CD14-positive monocyte (primary cell): ENCODE measurements around the gene ISG20. TPM values are rescaled to one million over a fixed set of nuclear protein-coding genes. Genes with fewer than 3 reads are reported as not detected.

ENCODE experiments used
- DNase-seq, 3 donors: peaks; one replicate each; pipeline ENCODE4 v3.0.0-alpha.2; 2011 to 2022
- H2AFZ ChIP-seq: 2 replicates; pipeline ENCODE4 v1.6.0; 2012; ENCODE audit warnings: mild to moderate bottlenecking, low read depth, low read length, inconsistent platforms; ENCODE audit not compliant: insufficient read depth, poor library complexity, severe bottlenecking
- H3K27ac ChIP-seq, 2 donors: 1 replicate in 1 of 2; 2 replicates in 1 of 2; pipeline ENCODE4 v1.5.1; 2012 to 2013; ENCODE audit warnings: low read length in 2 of 2, control low read depth in 1 of 2, inconsistent platforms in 1 of 2, low read depth in 1 of 2, mild to moderate bottlenecking in 1 of 2
- H3K27me3 ChIP-seq, 2 donors: one replicate each; pipeline versions ENCODE4 v1.6.0 to v1.6.1; 2011 to 2013; ENCODE audit warnings: low read length in 2 of 2; ENCODE audit not compliant: control insufficient read depth in 2 of 2, insufficient read depth in 2 of 2
- H3K36me3 ChIP-seq, 2 donors: replicated peaks in 1 of 2; 1 replicate in 1 of 2; 2 replicates in 1 of 2; pipeline versions ENCODE4 v1.5.1 to v1.6.1; 2012 to 2013; ENCODE audit warnings: low read length in 2 of 2, control low read depth in 1 of 2, inconsistent platforms in 1 of 2, mild to moderate bottlenecking in 1 of 2; ENCODE audit not compliant: insufficient read depth in 2 of 2, control insufficient read depth in 1 of 2
- H3K4me1 ChIP-seq, 2 donors: 1 replicate in 1 of 2; 2 replicates in 1 of 2; pipeline versions ENCODE4 v1.5.1 to v1.6.1; 2012 to 2013; ENCODE audit warnings: low read length in 2 of 2, control low read depth in 1 of 2, inconsistent platforms in 1 of 2, mild to moderate bottlenecking in 1 of 2, moderate library complexity in 1 of 2; ENCODE audit not compliant: insufficient read depth in 2 of 2, control insufficient read depth in 1 of 2
- H3K4me2 ChIP-seq: replicated peaks from 2 replicates; pipeline ENCODE3; 2012; ENCODE audit warnings: low read length, moderate library complexity, mild to moderate bottlenecking; ENCODE audit not compliant: poor library complexity, severe bottlenecking; ENCODE audit errors: extremely low read depth
- H3K4me3 ChIP-seq, 3 experiments: fragments of 200-600 bp in 1 of 3; sonication (generic) in 1 of 3; replicated peaks in 1 of 3; 1 replicate in 2 of 3; 2 replicates in 1 of 3; pipeline ENCODE4 v1.5.1; 2011 to 2013; ENCODE audit warnings: low read length in 3 of 3, mild to moderate bottlenecking in 3 of 3, control low read depth in 2 of 3, low read depth in 2 of 3, inconsistent platforms in 1 of 3, moderate library complexity in 1 of 3
- H3K79me2 ChIP-seq: 2 replicates; pipeline ENCODE4 v1.6.0; 2012; ENCODE audit warnings: mild to moderate bottlenecking, control low read depth, inconsistent platforms, low read length, moderate library complexity; ENCODE audit not compliant: insufficient read depth
- H3K9ac ChIP-seq: 2 replicates; pipeline ENCODE4 v1.6.0; 2017; ENCODE audit warnings: low read length, mild to moderate bottlenecking; ENCODE audit not compliant: insufficient read depth, poor library complexity, severe bottlenecking
- H3K9me3 ChIP-seq, 2 donors: replicated peaks in 1 of 2; 1 replicate in 1 of 2; 2 replicates in 1 of 2; pipeline versions ENCODE4 v1.5.1 to v1.6.1; 2012 to 2013; ENCODE audit warnings: low read length in 2 of 2, control low read depth in 1 of 2; ENCODE audit not compliant: control insufficient read depth in 1 of 2, insufficient read depth in 1 of 2
- H4K20me1 ChIP-seq: 2 replicates; pipeline ENCODE4 v1.6.0; 2012; ENCODE audit warnings: mild to moderate bottlenecking, low read length, control low read depth, moderate library complexity; ENCODE audit not compliant: insufficient read depth
- H3K27ac Mint-ChIP-seq, 7 donors: one replicate each; pipeline ENCODE4 v1.8.0; 2020; ENCODE audit warnings: mild to moderate bottlenecking in 7 of 7, mixed read lengths in 7 of 7, moderate library complexity in 6 of 7, inconsistent platforms in 2 of 7
- H3K27me3 Mint-ChIP-seq, 3 donors: one replicate each; pipeline ENCODE4 v1.8.0; 2021 to 2022; ENCODE audit warnings: low read depth in 3 of 3, mild to moderate bottlenecking in 3 of 3, mixed read lengths in 3 of 3, moderate library complexity in 3 of 3, inconsistent platforms in 1 of 3
- H3K36me3 Mint-ChIP-seq, 2 donors: one replicate each; pipeline ENCODE4 v1.8.0; 2020; ENCODE audit warnings: mixed read lengths in 2 of 2, inconsistent platforms in 1 of 2, mild to moderate bottlenecking in 1 of 2
- H3K4me1 Mint-ChIP-seq: one replicate; pipeline ENCODE4 v1.8.0; 2020; ENCODE audit warnings: mild to moderate bottlenecking, mixed read lengths
- H3K4me3 Mint-ChIP-seq, 2 donors: one replicate each; pipeline ENCODE4 v1.8.0; 2020; ENCODE audit warnings: mild to moderate bottlenecking in 2 of 2, mixed read lengths in 2 of 2, moderate library complexity in 1 of 2
- H3K9me3 Mint-ChIP-seq, 7 donors: one replicate each; pipeline ENCODE4 v1.8.0; 2020 to 2022; ENCODE audit warnings: mixed read lengths in 7 of 7, mild to moderate bottlenecking in 6 of 7, moderate library complexity in 6 of 7, inconsistent platforms in 2 of 7
- CTCF ChIP-seq: fragments of 200-600 bp; IDR thresholded peaks from one replicate; pipeline ENCODE4 v1.8.0; 2022; ENCODE audit warnings: antibody characterized with exemption, mild to moderate bottlenecking
- WGBS: methylation state at CpG from one replicate; pipeline ENCODE4 v1.1.5; 2013; ENCODE audit warnings: missing lambda C conversion rate; ENCODE audit not compliant: insufficient coverage; 5-methylcytosine and 5-hydroxymethylcytosine counted together
- intact Hi-C, 2 donors: fragments of 100-400 bp; cut with micrococcal nuclease; formaldehyde crosslinking; loops; one replicate each; pipeline versions ENCODE4 v1.15.0 to v1.15.1; 2023
- polyA plus RNA-seq, 3 donors: library from polyadenylated mRNA; depleted of rRNA in 1 of 3; unstranded in 2 of 3; stranded (reverse) in 1 of 3; fragments of 300-500 nt in 2 of 3; fragments of >200 nt in 1 of 3; fragmentation: Illumina TruSeq in 2 of 3; gene quantifications; 1 replicate in 2 of 3; 2 replicates in 1 of 3; pipeline ENCODE4 v1.2.3, GENCODE V29; 2012 to 2021

ISG20 gene
- polyA plus RNA-seq, 3 donors, result 15.6 to 29.3 (median 25.1) TPM

GRCh38 chr15:88700716-88701115 lies 61.9 kb downstream of the ISG20 start:
- peaks cover 19 to 31% (median 22%) of the 10 kb centered on the region in 3 donors for H3K27me3 Mint-ChIP-seq
- H3K36me3 Mint-ChIP-seq, result no peaks in the 10 kb centered on the region
- Histone ChIP-seq H3K4me2 (no peak overlapping the region), H3K9ac (no peak overlapping the region), H3K9me3 (no peaks in the 10 kb centered on the region), H4K20me1 (no peaks in the 10 kb centered on the region), H3K36me3 (no peaks in the 10 kb centered on the region), H3K4me3 (no peak overlapping the region), H3K79me2 (no peaks in the 10 kb centered on the region), H3K27me3 (peaks cover 17 to 29% of the 10 kb centered on the region in 2 donors), H3K27ac (no peak overlapping the region), H2AFZ (no peak overlapping the region), H3K4me1 (peaks cover 0 to 3% of the 10 kb centered on the region in 2 donors)
- intact Hi-C loops, result no loop called here
- no peak for DNase-seq
- H3K4me3 Mint-ChIP-seq, result no peak overlapping the region
- peaks cover 0 to 3% (median 0%) of the 10 kb centered on the region in 7 donors for H3K9me3 Mint-ChIP-seq
- no peak for TF ChIP-seq CTCF
- no peak overlapping the region for H3K27ac Mint-ChIP-seq
- WGBS, result no CpG with 5 or more reads among the region's 2 CpGs
- H3K4me1 Mint-ChIP-seq, result peaks cover 5% of the 10 kb centered on the region

DNA sequence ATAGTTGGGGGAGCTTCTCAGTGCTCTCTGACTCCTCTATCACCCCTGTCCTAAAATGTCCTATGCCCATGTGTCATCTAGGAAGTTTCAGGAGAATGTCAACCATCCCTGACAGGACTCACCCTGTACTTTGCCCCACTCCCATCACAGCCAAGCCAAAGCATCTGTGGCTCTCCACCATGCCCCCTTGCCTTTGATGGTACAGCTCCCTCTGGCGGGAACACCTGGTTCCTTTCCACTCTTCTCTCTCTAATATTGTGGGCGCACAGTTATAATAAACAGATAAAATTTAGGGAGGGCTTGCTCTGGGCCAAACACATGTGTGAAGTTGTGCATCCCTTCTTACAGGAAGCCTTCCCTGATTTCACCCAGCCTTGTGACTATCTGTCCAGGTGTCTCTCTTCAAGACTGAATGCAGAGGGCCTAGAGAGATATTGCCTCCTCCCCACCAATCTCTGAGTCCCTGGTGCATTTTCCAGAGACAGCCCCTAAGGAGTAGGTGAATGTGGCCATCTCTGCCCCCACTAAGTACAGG lies 62.8 kb downstream of the ISG20 start:
- H3K27ac ChIP-seq, result no peak overlapping the region
- H3K27me3 ChIP-seq, result peaks cover 25 to 38% of the 10 kb centered on the region in 2 donors
- Mint-ChIP-seq H3K4me1 (peaks cover 8% of the 10 kb centered on the region), H3K9me3 (peaks cover 0 to 6% (median 0%) of the 10 kb centered on the region in 7 donors), H3K36me3 (no peaks in the 10 kb centered on the region), H3K4me3 (no peak overlapping the region), H3K27ac (no peak overlapping the region), H3K27me3 (peaks cover 28 to 38% (median 31%) of the 10 kb centered on the region in 3 donors)
- no peaks in the 10 kb centered on the region for H3K36me3 ChIP-seq
- TF ChIP-seq CTCF, result no peak
- H2AFZ ChIP-seq, result no peak overlapping the region
- intact Hi-C loops, result no loop called here
- no peak overlapping the region for H3K9ac ChIP-seq
- H3K4me2 ChIP-seq, result no peak overlapping the region
- WGBS, result no CpG with 5 or more reads among the region's 2 CpGs
- H3K4me3 ChIP-seq, result no peak overlapping the region
- H3K9me3 ChIP-seq, result peaks cover 0 to 5% of the 10 kb centered on the region in 2 donors
- no peak for DNase-seq
- no peaks in the 10 kb centered on the region for H3K79me2 ChIP-seq
- H4K20me1 ChIP-seq, result no peaks in the 10 kb centered on the region
- H3K4me1 ChIP-seq, result peaks cover 0 to 4% of the 10 kb centered on the region in 2 donors
